NCI-H1417 (cell line): ENCODE measurements around the gene ACOT7.

Experiments
- DNase-seq, 3 experiments: peaks; one replicate each; lab custom pipeline; 2025; lab: John Stamatoyannopoulos, UW

ACOT7 gene

DNA sequence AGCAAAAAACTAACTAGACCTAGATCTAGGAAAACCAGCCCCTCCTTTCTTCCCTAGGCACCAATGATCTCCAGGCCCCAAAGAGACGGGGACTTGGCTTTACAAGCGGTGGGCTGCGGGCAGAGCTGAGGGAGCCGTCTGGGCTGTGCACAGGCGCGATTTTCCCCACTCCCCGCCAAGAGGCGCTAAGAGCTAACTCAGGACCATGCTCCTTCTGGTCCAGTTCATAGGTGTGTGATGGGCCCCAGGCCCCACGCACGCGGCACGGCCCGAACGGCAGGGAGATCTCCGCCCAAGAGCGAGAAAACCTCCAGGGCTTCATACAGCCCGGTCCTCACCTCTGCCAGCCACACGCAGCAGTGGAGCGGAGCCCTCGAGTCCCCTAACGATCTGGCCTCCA is 125.2 kb downstream of the ACOT7 start:
- DNase-seq: no peak

DNA sequence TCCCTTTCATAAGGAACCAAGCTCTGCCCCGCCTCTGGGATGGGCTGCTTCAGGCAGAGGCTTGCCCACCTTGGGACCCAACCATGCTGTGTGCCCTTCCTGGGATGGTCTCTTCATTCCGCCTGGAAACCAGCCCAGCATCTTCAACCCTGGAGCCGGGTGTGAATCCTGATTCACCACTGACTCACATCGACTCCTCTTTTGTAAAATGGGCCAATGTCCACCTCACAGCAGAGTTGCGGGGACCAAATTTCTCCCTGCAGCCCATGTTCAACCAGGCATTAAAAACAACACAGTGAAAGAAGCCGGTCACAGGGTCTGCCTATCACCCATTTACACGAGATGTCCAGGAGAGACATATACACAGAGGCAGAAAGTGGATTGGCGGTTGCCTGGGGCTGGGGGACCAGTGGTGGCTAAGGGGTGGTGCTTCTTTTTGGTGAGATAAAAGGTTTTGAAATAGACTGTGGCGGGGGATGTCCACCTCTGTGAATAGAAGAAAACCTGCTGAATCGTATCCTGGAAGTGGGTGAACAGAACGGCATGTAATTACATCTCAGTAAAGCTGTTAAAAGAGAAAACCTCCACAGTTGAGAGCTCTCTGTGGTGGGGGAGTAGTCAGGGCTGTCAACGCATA is 125.8 kb downstream of the ACOT7 start:
- peak in 1 of 3 experiments; percentile 5 for DNase-seq

DNA sequence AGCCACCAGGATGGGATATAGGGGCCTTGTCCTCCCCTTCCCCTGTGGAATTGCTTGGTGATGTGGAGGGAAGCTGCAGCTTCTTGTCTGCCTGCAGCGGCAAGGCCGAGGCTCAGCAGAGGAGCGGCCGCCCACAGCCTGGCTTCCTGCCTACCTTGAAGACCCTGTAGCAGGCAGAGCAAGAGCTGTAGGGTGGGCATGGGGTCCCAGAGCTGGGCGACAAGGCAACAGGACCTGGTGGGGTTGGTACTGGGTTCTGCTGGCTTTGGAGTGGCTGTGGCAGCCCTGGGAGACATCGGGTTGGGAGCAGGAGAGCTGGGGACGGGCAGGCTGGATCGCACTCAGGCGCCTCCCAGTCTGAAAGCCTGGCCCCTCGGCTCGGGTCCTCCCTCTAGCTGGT is 126.9 kb downstream of the ACOT7 start:
- no peak for DNase-seq

DNA sequence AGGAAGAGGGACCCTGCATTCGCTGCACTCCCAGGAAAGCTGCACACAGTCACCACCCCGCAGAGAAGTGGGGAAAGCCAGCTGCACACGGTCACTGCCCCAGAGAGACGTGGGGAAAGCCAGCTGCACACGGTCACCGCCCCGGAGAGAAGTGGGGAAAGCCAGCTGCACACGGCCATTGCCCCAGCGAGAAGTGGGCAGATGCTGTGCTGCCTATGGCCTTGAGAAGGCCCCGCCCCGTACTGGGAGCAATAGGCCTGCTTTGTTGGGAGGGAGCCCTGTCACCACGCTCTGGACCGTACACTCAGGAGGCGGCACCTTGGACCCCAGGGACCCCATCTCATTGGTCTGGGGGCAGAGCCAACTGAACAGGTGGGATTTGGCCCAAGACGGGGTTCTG is 128.4 kb downstream of the ACOT7 start:
- DNase-seq: peak in 1 of 3 experiments; percentile 69

DNA sequence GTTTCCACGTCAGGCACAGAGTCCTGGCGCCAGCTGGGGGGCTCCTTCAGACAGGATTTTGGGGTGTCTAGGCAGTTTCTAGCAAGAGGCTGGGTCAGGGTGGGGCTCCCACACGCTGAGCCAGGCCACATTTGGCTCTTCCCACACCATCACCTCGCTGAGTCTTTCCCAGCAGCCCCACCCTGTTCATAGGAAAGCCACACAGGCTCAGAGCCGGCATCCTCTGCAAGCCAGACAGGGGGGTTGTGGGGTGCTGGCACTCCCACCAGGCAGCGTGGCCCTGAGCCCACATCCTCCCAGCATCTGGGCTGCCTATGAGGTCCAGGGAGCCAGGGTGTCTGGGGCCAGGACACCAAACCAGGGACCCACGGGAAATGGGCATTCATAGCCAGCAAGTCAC is 129.9 kb downstream of the ACOT7 start:
- no peak for DNase-seq

DNA sequence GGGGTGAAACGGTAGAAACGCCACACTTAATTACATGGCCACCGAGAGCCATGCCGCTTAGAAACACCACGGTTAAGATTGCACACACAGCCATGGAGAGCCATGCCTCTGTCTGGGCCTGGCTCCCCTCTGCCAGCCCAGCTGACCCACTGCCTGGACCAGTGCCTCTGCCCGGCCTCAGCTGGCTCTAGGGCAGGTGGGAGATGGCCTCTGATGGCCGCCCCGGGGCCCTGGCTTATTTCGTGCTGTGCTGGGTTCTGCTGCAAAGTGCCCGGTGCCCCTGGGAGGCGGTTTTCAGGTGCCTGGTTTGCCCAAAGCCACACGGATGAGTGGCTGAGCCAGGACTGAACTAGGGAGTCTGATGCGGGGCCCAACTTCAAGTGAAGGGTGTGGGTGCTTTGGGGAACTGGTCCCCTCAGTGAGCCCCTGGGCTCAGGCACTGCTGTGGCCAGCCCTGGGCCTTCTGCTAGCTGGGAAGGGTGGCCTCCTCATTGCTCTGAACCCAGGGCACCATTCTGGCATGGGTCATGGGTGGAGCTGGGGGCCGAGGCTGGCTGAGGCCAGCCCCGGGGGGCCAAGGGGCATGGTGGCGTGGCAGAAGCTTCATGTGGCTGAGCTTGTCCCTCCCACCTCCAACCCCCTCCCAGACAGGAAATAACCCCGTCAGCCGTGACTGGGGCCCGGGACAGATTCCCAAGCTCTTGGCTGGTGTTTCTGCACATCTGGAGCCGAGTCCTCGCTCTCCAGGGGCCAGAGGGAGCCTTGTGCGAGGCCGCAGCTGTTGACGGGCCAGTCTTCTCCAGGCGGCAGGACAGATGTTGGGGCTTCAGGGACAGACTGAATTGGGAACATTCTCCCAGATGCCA is 130.8 kb downstream of the ACOT7 start:
- no peak for DNase-seq

DNA sequence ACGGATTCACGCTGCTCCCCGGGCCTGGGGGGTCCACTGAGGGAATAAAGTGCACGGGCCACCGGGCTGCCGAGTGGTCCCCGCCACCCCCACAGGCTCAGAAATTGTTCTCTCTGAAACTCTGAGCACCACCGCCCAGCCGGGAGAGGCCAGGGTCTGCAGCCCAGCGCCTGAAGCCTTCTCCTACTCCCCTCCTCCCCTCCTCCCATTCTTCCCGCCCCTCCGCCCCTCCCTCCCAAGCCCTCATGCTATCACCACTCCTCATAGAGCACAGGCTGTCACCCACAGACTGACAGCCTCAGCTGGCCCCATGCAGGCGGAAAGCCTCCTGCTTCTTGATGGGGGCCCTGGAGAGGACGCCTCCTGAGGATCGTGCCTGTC is 132.0 kb downstream of the ACOT7 start:
- DNase-seq: peak in 2 of 3 experiments; percentile 65 to 73

DNA sequence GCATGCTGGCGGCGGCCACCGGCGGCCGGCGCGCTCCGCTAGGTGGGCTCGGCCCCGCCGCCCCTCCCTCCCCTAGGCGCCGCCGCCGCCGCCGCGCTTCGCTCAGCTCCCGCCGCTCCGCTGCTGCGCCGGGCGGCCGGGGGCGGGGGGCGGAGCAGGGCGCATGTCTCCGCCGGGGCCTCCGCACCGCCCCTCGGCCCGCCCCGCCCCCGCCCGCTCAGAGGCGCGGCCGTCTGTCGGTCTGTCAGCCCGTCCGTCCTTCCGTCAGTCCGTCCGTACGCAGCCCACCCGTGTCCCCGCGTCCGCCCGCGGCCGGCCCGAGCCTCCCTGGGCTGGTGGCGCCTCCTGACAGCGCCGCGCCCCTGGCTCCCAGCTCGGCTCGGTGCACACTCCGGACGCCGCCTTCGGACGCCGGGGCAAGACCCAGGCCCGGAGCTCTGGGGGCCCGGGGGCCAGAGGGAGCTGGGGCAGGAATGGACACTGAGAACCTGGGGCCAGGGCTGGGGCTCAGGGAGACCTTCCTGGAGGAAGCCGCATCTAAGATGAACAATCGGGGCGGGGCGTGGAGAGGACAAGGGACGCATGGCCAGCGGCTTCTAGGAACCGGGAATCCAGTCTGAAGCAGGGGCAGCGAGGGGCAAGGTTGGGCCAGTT is 132.5 kb downstream of the ACOT7 start, which contains the start of gene GPR153:
Gene GPR153 (minus strand): TSS at position 138 of the 654 bp plus-strand sequence. CDS start 6,193 bp downstream, outside the sequence.
- peak; percentile 30 to 69 (median 65) for DNase-seq

DNA sequence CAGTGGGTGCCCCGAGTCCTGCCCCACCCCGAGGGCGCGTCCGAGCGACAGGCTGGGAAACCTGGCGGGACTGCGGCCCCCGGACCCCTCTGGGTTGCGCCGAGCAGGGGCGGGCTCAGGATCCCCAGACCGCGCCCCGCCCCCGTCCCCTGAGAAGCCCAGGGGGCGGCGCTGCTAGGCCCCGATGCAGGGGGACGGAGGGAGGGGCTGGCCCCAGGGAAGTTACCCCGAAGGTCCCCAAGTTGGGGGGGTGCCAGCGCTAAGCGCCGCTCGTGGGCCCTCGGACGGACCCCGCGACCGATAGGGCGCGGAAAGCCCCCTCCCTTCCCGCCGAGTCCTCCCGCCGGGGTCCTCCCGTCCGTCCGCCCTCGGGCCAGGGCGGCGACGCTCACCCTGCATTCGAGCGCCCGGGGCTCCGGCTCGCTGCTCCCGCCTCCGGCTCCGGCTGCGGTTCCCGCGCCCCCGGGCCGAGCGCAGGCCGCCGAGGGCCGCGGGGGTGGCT is 133.1 kb downstream of the ACOT7 start:
- DNase-seq: peak in 2 of 3 experiments; percentile 55 to 59

DNA sequence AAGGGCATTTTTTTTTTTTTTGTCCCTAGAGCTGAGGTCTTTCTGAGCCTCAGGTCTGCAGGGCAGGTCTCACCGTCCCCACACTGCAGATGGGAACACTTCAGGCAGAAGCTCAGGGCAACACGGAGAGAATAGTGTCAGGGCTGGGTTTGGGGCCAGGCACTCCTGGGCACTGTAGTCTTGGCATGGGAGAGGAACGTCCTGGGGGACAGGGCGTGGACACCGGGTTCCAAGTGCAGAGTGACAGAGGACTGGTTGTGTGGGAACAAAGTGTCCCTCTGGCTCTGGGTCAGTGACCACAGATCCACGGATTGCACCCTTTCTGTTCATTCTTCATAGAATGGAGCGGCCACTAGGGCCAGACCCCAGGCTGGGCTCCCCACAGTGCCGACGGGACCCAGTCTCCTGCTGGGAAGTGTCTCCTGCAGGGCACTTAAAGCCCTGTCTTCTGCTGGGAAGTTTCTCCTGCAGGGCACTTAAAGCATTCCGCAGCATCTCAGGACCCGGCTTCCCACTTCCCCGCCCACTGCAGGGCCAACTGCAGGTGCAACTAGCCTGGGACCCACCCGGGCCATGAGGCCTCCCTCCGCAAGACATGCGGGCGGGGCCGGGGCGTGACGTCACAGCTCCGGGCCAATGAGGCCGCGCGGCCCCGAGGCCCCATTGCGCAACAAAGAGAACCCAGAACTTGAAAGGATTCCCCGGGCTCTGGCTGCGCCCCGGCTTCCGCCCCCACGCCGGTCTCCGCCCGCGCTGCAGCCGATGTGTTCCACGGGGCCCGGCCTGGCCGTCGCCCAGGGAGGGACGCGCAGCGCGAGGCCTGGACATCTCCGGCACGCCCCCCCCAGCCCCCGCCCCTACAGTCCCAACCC is 133.8 kb downstream of the ACOT7 start:
- DNase-seq: peak; percentile 39 to 58 (median 55)

DNA sequence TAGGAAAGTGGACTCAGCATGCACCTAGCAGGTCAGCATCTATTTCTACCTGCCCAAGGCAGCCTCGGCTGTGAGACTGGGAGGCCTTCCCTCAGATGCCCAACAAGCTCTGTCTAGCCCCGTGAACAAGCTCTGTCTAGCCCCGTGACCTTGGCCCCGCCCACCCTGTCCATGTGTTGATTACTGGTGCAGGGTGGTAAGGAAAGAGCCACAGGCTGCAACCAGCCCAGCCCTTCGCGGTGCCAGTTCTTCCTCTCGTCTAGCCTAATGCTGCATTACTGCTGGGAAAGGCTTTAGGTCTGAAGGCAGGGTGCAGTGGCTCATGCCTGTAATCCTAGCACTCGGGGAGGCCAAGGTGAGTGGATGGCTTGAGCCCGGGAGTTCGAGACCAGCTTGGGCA is 134.9 kb downstream of the ACOT7 start:
- no peak for DNase-seq

DNA sequence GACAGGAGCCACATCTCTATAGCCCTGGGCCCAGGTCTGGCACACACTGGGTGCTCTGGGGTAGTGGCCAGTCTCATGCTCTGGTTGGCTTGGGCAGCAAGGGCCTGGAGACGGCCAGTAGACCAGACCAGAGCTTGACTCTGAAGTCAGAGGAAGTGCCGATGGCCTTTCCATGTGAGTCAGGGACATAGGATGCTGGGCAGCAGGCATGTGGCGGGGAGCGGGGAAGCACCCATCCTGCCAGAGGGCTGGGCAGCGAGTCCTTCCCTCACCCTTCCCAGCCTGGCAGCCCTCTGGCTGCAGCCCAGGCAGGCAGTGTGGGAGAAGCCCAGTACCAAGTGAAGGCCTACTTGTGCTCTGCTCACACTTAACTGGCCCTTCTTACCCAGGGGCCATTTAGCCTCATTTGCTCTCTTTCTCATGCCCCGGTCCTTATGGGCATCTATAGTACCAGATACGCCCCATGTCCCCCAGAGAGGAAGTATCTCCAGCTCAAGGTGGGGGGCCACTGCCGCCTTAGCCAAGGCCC is 136.0 kb downstream of the ACOT7 start:
- no peak for DNase-seq

DNA sequence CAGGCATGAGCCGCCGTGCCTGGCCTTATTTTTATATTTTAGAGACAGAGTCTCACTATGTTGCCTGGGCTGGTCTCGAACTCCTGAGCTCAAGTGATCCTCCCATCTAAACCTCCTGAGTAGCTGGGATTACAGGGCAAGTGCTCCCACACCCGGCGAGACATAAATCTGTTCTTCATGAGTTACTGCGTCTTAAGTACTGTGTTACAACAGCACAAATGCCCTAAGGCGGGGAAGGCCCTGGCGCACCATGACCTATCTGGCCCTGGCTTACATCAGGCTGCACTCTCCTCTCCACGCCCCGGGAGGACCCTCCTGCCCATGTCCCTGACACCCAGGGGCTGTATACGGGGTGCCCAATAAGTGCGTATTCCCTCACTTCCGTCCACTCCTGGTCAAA is 136.9 kb downstream of the ACOT7 start:
- DNase-seq: no peak

DNA sequence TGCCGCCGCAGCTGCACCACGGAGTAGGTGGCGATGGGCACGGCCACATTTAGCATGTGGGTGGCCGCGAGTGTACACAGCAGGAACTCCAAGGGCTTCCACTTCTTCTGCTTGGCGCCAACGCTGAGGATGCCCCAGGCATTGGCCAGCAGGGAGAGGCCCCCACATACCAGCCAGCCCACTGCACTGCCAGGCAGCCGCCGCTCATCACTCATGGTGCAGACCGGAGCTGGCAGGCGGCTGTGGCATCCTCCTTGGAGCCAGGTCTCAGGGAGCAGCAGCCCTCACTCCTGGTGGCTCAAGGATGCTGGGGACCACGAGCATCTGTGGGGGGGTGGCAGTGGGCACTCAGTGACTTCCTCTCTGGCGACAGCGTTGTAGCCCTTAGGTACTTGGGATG is 138.9 kb downstream of the ACOT7 start:
- DNase-seq: no peak

DNA sequence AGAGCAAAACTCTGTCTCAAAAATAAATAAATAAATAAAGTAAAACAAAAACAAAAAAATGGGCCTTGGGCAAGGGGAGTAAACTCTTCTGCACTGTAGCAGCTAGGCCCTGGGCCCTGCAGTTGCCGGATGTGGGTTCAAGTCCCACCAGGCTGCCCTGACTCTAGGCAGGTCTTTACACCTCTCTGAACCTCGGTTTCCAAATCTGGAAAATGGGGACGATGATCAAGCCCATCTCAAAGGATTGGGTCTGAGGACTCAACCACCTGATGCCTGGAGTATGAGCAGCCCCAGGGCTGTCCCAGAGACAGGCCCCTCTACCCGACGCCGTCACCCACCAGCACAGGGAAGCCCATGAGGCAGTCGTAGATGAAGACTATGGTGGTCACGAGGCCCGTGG is 140.2 kb downstream of the ACOT7 start:
- no peak for DNase-seq

DNA sequence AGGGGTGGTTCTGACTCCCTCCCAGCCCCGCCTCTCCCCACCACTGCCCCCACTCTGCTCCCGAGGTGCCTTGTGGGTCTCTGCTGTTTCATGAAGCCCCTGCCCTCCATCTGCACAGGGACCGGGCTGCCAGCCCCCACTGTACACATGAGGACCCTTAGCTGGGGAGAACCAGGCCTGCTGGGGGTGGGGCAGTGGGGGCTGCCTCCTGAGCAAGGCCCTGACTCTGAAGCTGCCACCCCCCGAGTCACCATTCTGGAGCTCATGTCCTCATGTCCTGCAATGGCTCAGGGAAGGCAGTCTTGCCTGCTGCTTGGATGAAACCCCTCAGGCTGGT is 141.2 kb downstream of the ACOT7 start:
- DNase-seq: no peak

DNA sequence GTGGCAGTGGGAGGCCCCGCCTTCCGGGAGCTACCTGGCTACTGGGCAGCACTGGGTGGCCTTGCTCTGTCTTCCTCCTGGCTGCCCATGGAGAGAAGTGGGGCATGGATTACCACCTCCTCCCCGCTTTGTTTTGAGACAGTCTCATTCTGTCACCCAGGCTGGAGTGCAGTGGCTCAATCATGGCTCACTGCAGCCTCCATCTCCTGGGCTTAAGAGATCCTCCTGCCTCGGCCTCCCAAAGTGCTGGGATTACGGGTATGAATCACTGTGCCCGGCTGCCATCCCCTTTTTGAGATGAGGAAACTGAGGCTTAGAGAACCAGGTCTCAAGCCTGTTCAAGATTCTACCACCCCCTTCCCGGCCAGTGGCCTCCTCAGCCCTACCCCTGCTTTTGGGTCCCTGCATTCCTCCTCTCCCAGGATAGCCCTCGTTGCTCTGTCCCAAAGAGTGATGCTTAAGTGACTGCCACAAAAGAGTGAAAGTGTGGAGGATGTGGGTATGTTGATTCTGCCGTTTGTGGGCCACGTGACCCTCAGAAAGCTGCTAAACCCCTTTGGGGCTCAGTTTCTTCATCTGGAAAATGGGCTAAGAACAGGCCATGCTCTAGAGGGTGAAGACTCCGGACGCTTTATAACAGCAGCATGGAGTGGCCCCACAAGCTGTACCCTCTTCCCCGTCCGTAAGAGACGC is 141.7 kb downstream of the ACOT7 start:
- no peak for DNase-seq

DNA sequence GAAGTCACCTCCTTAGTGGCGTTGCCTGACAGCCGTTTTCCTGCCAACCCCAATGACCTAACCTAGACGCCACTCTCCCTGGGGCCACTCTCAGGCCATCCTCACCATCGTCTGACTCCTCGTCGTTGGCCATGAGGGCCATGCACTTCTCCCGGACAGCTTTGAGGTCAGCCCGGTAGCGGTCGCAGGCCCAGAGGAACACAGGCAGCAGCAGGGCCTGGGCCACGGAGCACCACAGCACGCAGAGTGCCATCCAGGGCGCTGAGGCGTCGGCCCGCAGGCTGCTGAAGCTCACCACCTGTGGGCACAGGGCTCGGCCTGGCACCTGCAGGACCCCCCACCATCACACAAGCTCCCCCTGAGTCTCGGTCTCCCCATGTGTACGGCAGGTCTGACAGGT is 142.3 kb downstream of the ACOT7 start:
- no peak for DNase-seq

DNA sequence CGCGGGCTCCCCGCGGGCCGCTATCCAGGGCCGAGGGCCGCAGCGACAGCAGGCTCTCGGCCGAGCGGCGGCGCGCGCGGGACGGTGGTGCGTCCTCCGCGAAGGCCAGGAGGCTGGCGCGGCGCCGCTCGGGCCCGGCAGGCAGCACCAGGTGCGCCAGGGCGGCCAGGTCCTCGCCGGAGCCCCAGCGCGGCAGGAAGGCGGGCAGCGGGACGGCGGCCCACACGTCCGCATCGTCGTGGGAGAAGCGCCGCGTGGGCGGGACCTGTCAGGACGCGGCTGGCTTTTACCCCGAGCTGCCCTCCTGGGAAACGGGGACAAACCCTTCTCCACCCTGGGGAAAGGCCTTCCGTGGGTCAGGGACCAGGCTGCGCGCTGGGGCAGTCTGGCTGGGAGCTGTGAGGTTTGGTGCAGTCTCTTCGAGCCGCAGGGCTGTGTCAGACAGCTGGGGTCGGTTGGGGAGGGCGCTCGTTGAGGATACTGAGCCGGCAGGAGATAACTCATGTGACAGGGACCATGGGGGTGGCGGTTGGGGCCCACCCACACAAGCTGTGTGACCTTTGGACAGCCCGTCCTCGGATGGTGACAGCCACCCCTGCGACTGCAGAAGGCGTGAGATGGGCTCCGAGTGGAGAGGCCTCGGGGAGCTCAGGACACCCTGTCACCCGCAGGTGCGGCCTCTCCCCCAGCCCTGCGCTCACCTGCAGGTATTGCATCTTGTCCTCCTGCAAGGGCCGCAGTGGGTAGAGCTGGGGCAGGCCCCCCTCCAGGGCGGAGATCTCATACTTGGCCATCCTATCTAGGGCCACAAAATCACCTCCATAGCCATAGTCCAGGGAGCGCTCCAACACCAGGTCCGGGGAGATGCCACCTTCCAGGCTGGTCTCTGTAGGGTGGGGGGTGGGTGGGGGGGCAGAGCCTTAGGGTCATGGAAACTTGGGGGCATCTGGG is 143.6 kb downstream of the ACOT7 start:
- no peak for DNase-seq
